CD4-positive, alpha-beta T cell treated with Interleukin-2 at 100 ng/mL for 4 hours (primary cell): ENCODE data around the gene IFFO2.

Experiments
- DNase-seq: peaks from one replicate; pipeline ENCODE4 v3.0.0-alpha.2; 2020; ENCODE audit warnings: low spot score

IFFO2 gene

GRCh38 chr1:18956193-18957135 lies at the start of gene IFFO2:
Gene IFFO2, minus strand, starts transcription at chr1:18956676. Its CDS starts 344 bp downstream, at chr1:18956332.
- peak; percentile 98 for DNase-seq

GRCh38 chr1:19006000-19006399 lies 49.5 kb upstream of the IFFO2 start:
- DNase-seq, result no peak

- no peak for DNase-seq
These were observed 47.2 kb upstream of the IFFO2 start for GRCh38 chr1:19003371-19004290.

GRCh38 chr1:19000065-19000464 lies 43.6 kb upstream of the IFFO2 start:
- DNase-seq, result no peak

GRCh38 chr1:18999359-18999758 lies 42.9 kb upstream of the IFFO2 start:
- no peak for DNase-seq

GRCh38 chr1:18998016-18998724 lies 41.7 kb upstream of the IFFO2 start:
- no peak for DNase-seq

- no peak for DNase-seq
These were observed 41.0 kb upstream of the IFFO2 start for GRCh38 chr1:18997508-18997907.

- DNase-seq, result no peak
These were observed 40.2 kb upstream of the IFFO2 start for GRCh38 chr1:18996548-18997177.

- no peak for DNase-seq
These were observed 37.9 kb upstream of the IFFO2 start for GRCh38 chr1:18994381-18994780.

- DNase-seq, result no peak
These were observed 36.2 kb upstream of the IFFO2 start for GRCh38 chr1:18992646-18993045.

- no peak for DNase-seq
These were observed 35.1 kb upstream of the IFFO2 start for GRCh38 chr1:18991585-18991984.

GRCh38 chr1:18989896-18990295 lies 33.4 kb upstream of the IFFO2 start:
- DNase-seq, result no peak

- DNase-seq, result no peak
These were observed 32.8 kb upstream of the IFFO2 start for GRCh38 chr1:18989176-18989799.

- DNase-seq, result no peak
These were observed 24.8 kb upstream of the IFFO2 start for GRCh38 chr1:18981242-18981641.

- no peak for DNase-seq
These were observed 22.2 kb upstream of the IFFO2 start for GRCh38 chr1:18978706-18979105.

- no peak for DNase-seq
These were observed 21.0 kb upstream of the IFFO2 start for GRCh38 chr1:18977428-18977827.

GRCh38 chr1:18976096-18976495 lies 19.6 kb upstream of the IFFO2 start:
- no peak for DNase-seq

- DNase-seq, result no peak
These were observed 18.1 kb upstream of the IFFO2 start for GRCh38 chr1:18974606-18975005.

- DNase-seq, result no peak
These were observed 17.5 kb upstream of the IFFO2 start for GRCh38 chr1:18974005-18974404.

- no peak for DNase-seq
These were observed 17.0 kb upstream of the IFFO2 start for GRCh38 chr1:18973446-18973955.

GRCh38 chr1:18972991-18973390 lies 16.5 kb upstream of the IFFO2 start:
- DNase-seq, result no peak
